SJSA1 (cell line): ENCODE data around the gene CNKSR1. TPM values are rescaled to one million over a fixed set of nuclear protein-coding genes. Genes with fewer than 3 reads are reported as not detected.
A peak's percentile ranks its signal among the peaks of the same experiment; 100 is the strongest.
"Not testable (repeated sequence)": the region's sequence is repeated elsewhere in the genome, so short reads cannot be mapped to it uniquely, and the experiment has no call there.

Source experiments
- DNase-seq, 2 experiments: peaks; one replicate each; pipeline ENCODE4 v3.0.0-alpha.2; 2015 to 2020; ENCODE audit warnings: low spot score in 2 of 2, low read depth in 1 of 2
- H3K27ac ChIP-seq: fragments of 250-450 bp; sonication (Bioruptor Pico); 2 replicates; pipeline ENCODE4 v1.5.1; 2020; ENCODE audit warnings: mild to moderate bottlenecking, moderate library complexity
- H3K27me3 ChIP-seq: fragments of 250-450 bp; sonication (Bioruptor Pico); replicated peaks from 2 replicates; pipeline ENCODE4 v1.5.1; 2020; ENCODE audit warnings: mild to moderate bottlenecking, moderate library complexity
- H3K36me3 ChIP-seq: fragments of 250-450 bp; sonication (Bioruptor Pico); 2 replicates; pipeline ENCODE4 v1.5.1; 2020; ENCODE audit warnings: mild to moderate bottlenecking
- H3K4me1 ChIP-seq: fragments of 250-450 bp; sonication (Bioruptor Pico); replicated peaks from 2 replicates; pipeline ENCODE4 v1.6.1; 2021; ENCODE audit warnings: mild to moderate bottlenecking
- H3K4me3 ChIP-seq: fragments of 250-450 bp; sonication (Bioruptor Pico); 2 replicates; pipeline ENCODE4 v1.5.1; 2020; ENCODE audit warnings: mild to moderate bottlenecking
- H3K9me3 ChIP-seq: fragments of 250-450 bp; sonication (Bioruptor Pico); replicated peaks from 2 replicates; pipeline ENCODE4 v1.5.1; 2020; ENCODE audit warnings: mild to moderate bottlenecking
- total RNA-seq: library from RNA; depleted of rRNA; stranded (reverse); fragments of >200 nt; shearing (Covaris generic); gene quantifications from 2 replicates; pipeline ENCODE4 v1.2.3, GENCODE V29; 2014

The CNKSR1 gene
- total RNA-seq, 1 experiment from 2014 or later = 0.50 TPM

GRCh38 chr1:26212726-26213125 is 35.4 kb downstream of the CNKSR1 start:
- H3K27ac ChIP-seq = no peak overlapping the region
- no peaks in the 10 kb centered on the region for H3K36me3 ChIP-seq
- no peaks in the 10 kb centered on the region for H3K9me3 ChIP-seq
- H3K4me3 ChIP-seq = no peak overlapping the region
- no peaks in the 10 kb centered on the region; the same call in 1 of the 2 replicates for H3K27me3 ChIP-seq
- H3K4me1 ChIP-seq = peaks cover 2% of the 10 kb centered on the region; the same call in 1 of the 2 replicates
- DNase-seq = no peak

- Histone ChIP-seq H3K4me1 (peaks cover 9% of the 10 kb centered on the region), H3K9me3 (no peaks in the 10 kb centered on the region), H3K36me3 (no peaks in the 10 kb centered on the region), H3K27ac (no peak overlapping the region), H3K27me3 (no peaks in the 10 kb centered on the region; the same call in 1 of the 2 replicates), H3K4me3 (no peak overlapping the region)
- no peak for DNase-seq
Observed at GRCh38 chr1:26213335-26213905, 36.1 kb downstream of the CNKSR1 start.

GRCh38 chr1:26215246-26215645 is 38.0 kb downstream of the CNKSR1 start:
- H3K27ac ChIP-seq = no peak overlapping the region
- no peak for DNase-seq
- no peaks in the 10 kb centered on the region for H3K36me3 ChIP-seq
- peaks cover 26% of the 10 kb centered on the region for H3K4me1 ChIP-seq
- no peak overlapping the region for H3K4me3 ChIP-seq
- no peaks in the 10 kb centered on the region for H3K9me3 ChIP-seq
- no peaks in the 10 kb centered on the region; the same call in 1 of the 2 replicates for H3K27me3 ChIP-seq

- H3K27me3 ChIP-seq = no peaks in the 10 kb centered on the region
- DNase-seq = peak; percentile 47 to 63
- H3K27ac ChIP-seq = no peak overlapping the region
- no peaks in the 10 kb centered on the region for H3K36me3 ChIP-seq
- H3K4me1 ChIP-seq = peaks cover 51% of the 10 kb centered on the region
- H3K9me3 ChIP-seq = no peaks in the 10 kb centered on the region
- H3K4me3 ChIP-seq = no peak overlapping the region
Observed at GRCh38 chr1:26218906-26219494, 41.7 kb downstream of the CNKSR1 start.

GRCh38 chr1:26220199-26220912 is 43.1 kb downstream of the CNKSR1 start:
- H3K4me3 ChIP-seq = no peak overlapping the region
- no peaks in the 10 kb centered on the region for H3K27me3 ChIP-seq
- H3K36me3 ChIP-seq = no peaks in the 10 kb centered on the region
- no peak overlapping the region for H3K27ac ChIP-seq
- H3K9me3 ChIP-seq = no peaks in the 10 kb centered on the region
- DNase-seq = no peak
- peaks cover 51% of the 10 kb centered on the region for H3K4me1 ChIP-seq

GRCh38 chr1:26221094-26221493 is 43.8 kb downstream of the CNKSR1 start:
- no peak overlapping the region for H3K4me3 ChIP-seq
- H3K9me3 ChIP-seq = no peaks in the 10 kb centered on the region
- no peaks in the 10 kb centered on the region for H3K36me3 ChIP-seq
- H3K27me3 ChIP-seq = no peaks in the 10 kb centered on the region
- no peak for DNase-seq
- H3K4me1 ChIP-seq = peaks cover 51% of the 10 kb centered on the region
- H3K27ac ChIP-seq = no peak overlapping the region

- H3K27ac ChIP-seq = no peak overlapping the region
- H3K4me1 ChIP-seq = peaks cover 29% of the 10 kb centered on the region
- H3K36me3 ChIP-seq = no peaks in the 10 kb centered on the region
- H3K27me3 ChIP-seq = no peaks in the 10 kb centered on the region
- DNase-seq = no peak
- H3K4me3 ChIP-seq = no peak overlapping the region
- H3K9me3 ChIP-seq = no peaks in the 10 kb centered on the region
Observed at GRCh38 chr1:26224606-26225005, 47.3 kb downstream of the CNKSR1 start.

GRCh38 chr1:26225033-26225831 is 47.9 kb downstream of the CNKSR1 start:
- Histone ChIP-seq H3K4me1 (peaks cover 25% of the 10 kb centered on the region), H3K27ac (no peak overlapping the region), H3K27me3 (no peaks in the 10 kb centered on the region), H3K9me3 (no peaks in the 10 kb centered on the region), H3K4me3 (no peak overlapping the region), H3K36me3 (no peaks in the 10 kb centered on the region)
- no peak for DNase-seq

- not testable (repeated sequence) for DNase-seq
Observed at GRCh38 chr1:26230682-26231081, 53.4 kb downstream of the CNKSR1 start.

GRCh38 chr1:26233903-26234643 is 56.8 kb downstream of the CNKSR1 start, which contains the start of gene CEP85:
TSS of gene CEP85 (plus strand) at chr1:26234200. CDS start at chr1:26239784, 5,584 bp downstream.
- Histone ChIP-seq H3K4me1 (peaks cover 41% of the 10 kb centered on the region), H3K9me3 (no peaks in the 10 kb centered on the region), H3K4me3 (peak within 1 kb of the TSS; percentile 69), H3K36me3 (peaks cover 7% of the 10 kb centered on the region), H3K27me3 (no peaks in the 10 kb centered on the region), H3K27ac (peak within 1 kb of the TSS; percentile 77)
- DNase-seq = peak; percentile 98 to 100

More at GRCh38 chr1:26230682-26231081, 53.4 kb downstream of the CNKSR1 start:
- H3K27me3 ChIP-seq, H3K4me1 ChIP-seq, H3K9me3 ChIP-seq, H3K4me3 ChIP-seq, H3K36me3 ChIP-seq, H3K27ac ChIP-seq: not testable (repeated sequence)

- DNase-seq = no peak
- Histone ChIP-seq H3K9me3 (no peaks in the 10 kb centered on the region), H3K4me3 (peak overlapping the region; percentile 69), H3K27me3 (no peaks in the 10 kb centered on the region), H3K27ac (peak overlapping the region; percentile 77), H3K4me1 (peaks cover 49% of the 10 kb centered on the region), H3K36me3 (peaks cover 7% of the 10 kb centered on the region)
Observed at GRCh38 chr1:26234644-26235370, 57.5 kb downstream of the CNKSR1 start.

- peaks cover 58% of the 10 kb centered on the region for H3K4me1 ChIP-seq
- H3K9me3 ChIP-seq = no peaks in the 10 kb centered on the region
- H3K4me3 ChIP-seq = no peak overlapping the region
- peak in 1 of 2 experiments; percentile 60 for DNase-seq
- no peaks in the 10 kb centered on the region for H3K27me3 ChIP-seq
- H3K27ac ChIP-seq = peak overlapping the region; percentile 66
- H3K36me3 ChIP-seq = peaks cover 17% of the 10 kb centered on the region
Observed at GRCh38 chr1:26237230-26237966, 60.1 kb downstream of the CNKSR1 start.
